HepG2 (cell line): ENCODE measurements around the gene EIF4G3. TPM values are rescaled to one million over a fixed set of nuclear protein-coding genes. Genes with fewer than 3 reads are reported as not detected.

Experiments
- ATAC-seq: fragments of 200-7000 bp; cut with Tn5 transposase; 3 replicates; pipeline ENCODE4 v1.9.1; 2020; ENCODE audit warnings: mild to moderate bottlenecking, moderate library complexity
- BruUV-seq: library from RNA; stranded (reverse); fragments of 400-500 nt; replicated peaks from 2 replicates; lab custom pipeline; 2021; lab: Mats Ljungman, UMichigan
- CTCF ChIA-PET: fragments of 300-600 bp; formaldehyde crosslinking; extraction: SDS; loops from one replicate; lab custom pipeline; 2021; ENCODE audit warnings: low total read pairs, inconsistent platforms, low intra/inter-chr PET ratio; lab: Yijun Ruan, JAX
- POLR2A ChIA-PET: fragments of 350-600 bp; sonication (Branson Sonifier 250); formaldehyde crosslinking; loops from one replicate; lab custom pipeline; 2020; ENCODE audit warnings: antibody characterized with exemption, inconsistent platforms; lab: Yijun Ruan, JAX
- DNase-seq: peaks from one replicate; pipeline ENCODE4 v3.0.0-alpha.2; 2015; ENCODE audit warnings: low spot score
- FAIRE-seq: peaks from 3 replicates; lab custom pipeline; 2011; peaks lifted over from hg19 to GRCh38; lab: Jason Lieb, UNC
- H2AFZ ChIP-seq: one replicate; pipeline ENCODE4 v1.6.1; 2011; ENCODE audit warnings: low read length, inconsistent platforms
- H3K27ac ChIP-seq: fragments of 300-600 bp; 3 replicates; pipeline ENCODE4 v1.8.0; 2011; ENCODE audit warnings: mixed run types, mild to moderate bottlenecking, mixed read lengths, low read length, inconsistent platforms; ENCODE audit not compliant: insufficient read depth; ENCODE audit errors: extremely low read length
- H3K27me3 ChIP-seq, 2 experiments: fragments of 200-600 bp in 1 of 2; 2 replicates in 1 of 2; 3 replicates in 1 of 2; pipeline versions ENCODE4 v1.6.0 to v1.8.0; 2011; ENCODE audit warnings: low read length in 2 of 2, mild to moderate bottlenecking in 2 of 2, moderate library complexity in 2 of 2, inconsistent platforms in 1 of 2; ENCODE audit not compliant: insufficient read depth in 2 of 2, control insufficient read depth in 1 of 2
- H3K36me3 ChIP-seq, 2 experiments: fragments of 200-600 bp in 1 of 2; replicated peaks in 1 of 2; 2 replicates in 1 of 2; 3 replicates in 1 of 2; pipeline versions ENCODE4 v1.5.1 to v1.8.0; 2011; ENCODE audit warnings: low read length in 2 of 2, inconsistent platforms in 1 of 2; ENCODE audit not compliant: insufficient read depth in 2 of 2, control insufficient read depth in 1 of 2
- H3K4me1 ChIP-seq: 2 replicates; pipeline ENCODE4 v1.5.1; 2012; ENCODE audit warnings: low read length, inconsistent platforms; ENCODE audit not compliant: insufficient read depth
- H3K4me2 ChIP-seq: 2 replicates; pipeline ENCODE4 v1.6.0; 2011; ENCODE audit warnings: low read depth, low read length, inconsistent platforms
- H3K4me3 ChIP-seq, 3 experiments: fragments of 200-600 bp in 1 of 3; sonication (generic), shearing (Covaris generic) in 1 of 3; replicated peaks in 1 of 3; 2 replicates each; pipeline ENCODE4 v1.5.1; 2011 to 2016; ENCODE audit warnings: low read length in 3 of 3, inconsistent platforms in 2 of 3, low read depth in 2 of 3, mild to moderate bottlenecking in 2 of 3, control low read depth in 1 of 3, mixed read lengths in 1 of 3; ENCODE audit not compliant: insufficient read depth in 1 of 3
- H3K79me2 ChIP-seq: one replicate; pipeline ENCODE4 v1.6.1; 2011; ENCODE audit warnings: low read length, inconsistent platforms; ENCODE audit not compliant: insufficient read depth
- H3K9ac ChIP-seq: 2 replicates; pipeline ENCODE4 v1.6.0; 2011; ENCODE audit warnings: mild to moderate bottlenecking, low read depth, low read length, inconsistent platforms; ENCODE audit not compliant: insufficient read depth
- H3K9me3 ChIP-seq: 2 replicates; pipeline ENCODE4 v1.5.1; 2012; ENCODE audit warnings: mild to moderate bottlenecking, low read length
- H4K20me1 ChIP-seq: 2 replicates; pipeline ENCODE4 v1.6.0; 2011; ENCODE audit warnings: inconsistent platforms, mild to moderate bottlenecking, low read length, moderate library complexity; ENCODE audit not compliant: insufficient read depth
- ETV6 ChIP-seq: sonication (generic); formaldehyde crosslinking; conservative IDR thresholded peaks from 2 replicates; pipeline ENCODE4 v1.4.0; 2020; ENCODE audit warnings: missing genetic modification reagents
- FLYWCH1 ChIP-seq: sonication (generic); formaldehyde crosslinking; IDR thresholded peaks from 2 replicates; pipeline ENCODE4 v1.8.1; 2023; ENCODE audit warnings: mild to moderate bottlenecking, missing genetic modification reagents
- KDM2A ChIP-seq: sonication (generic); formaldehyde crosslinking; IDR thresholded peaks from 2 replicates; pipeline ENCODE4 v1.4.0; 2020; ENCODE audit warnings: low read depth, missing genetic modification reagents, borderline replicate concordance
- LCORL ChIP-seq, 2 experiments: fragments of 450-650 bp in 1 of 2; sonication (generic) in 1 of 2; formaldehyde crosslinking in 1 of 2; IDR thresholded peaks; 2 replicates each; pipeline versions ENCODE4 v1.5.0 to v1.6.1; 2017 to 2020; ENCODE audit warnings: antibody characterized with exemption in 1 of 2, missing genetic modification reagents in 1 of 2
- NCOA2 ChIP-seq: sonication (generic); formaldehyde crosslinking; IDR thresholded peaks from 2 replicates; pipeline ENCODE4 v1.8.0; 2022; ENCODE audit warnings: inconsistent platforms
- PAF1 ChIP-seq: IDR thresholded peaks from 2 replicates; pipeline ENCODE4 v1.6.1; 2016; ENCODE audit warnings: missing genetic modification reagents, missing compliant biosample characterization
- THRA ChIP-seq: sonication (generic); formaldehyde crosslinking; IDR thresholded peaks from 2 replicates; pipeline ENCODE4 v1.4.0; 2020; ENCODE audit warnings: missing genetic modification reagents, borderline replicate concordance
- ZBTB44 ChIP-seq: sonication (generic); formaldehyde crosslinking; IDR thresholded peaks from 2 replicates; pipeline ENCODE4 v1.4.0; 2020; ENCODE audit warnings: missing genetic modification reagents
- ZFP62 ChIP-seq: sonication (generic); formaldehyde crosslinking; IDR thresholded peaks from 2 replicates; pipeline ENCODE4 v1.4.0; 2020; ENCODE audit warnings: missing genetic modification reagents
- ZHX1 ChIP-seq: sonication (generic); formaldehyde crosslinking; IDR thresholded peaks from 2 replicates; pipeline ENCODE4 v1.8.1; 2022; ENCODE audit warnings: low read depth, mild to moderate bottlenecking, missing genetic modification reagents
- ZNF235 ChIP-seq: sonication (generic); formaldehyde crosslinking; IDR thresholded peaks from 2 replicates; pipeline ENCODE4 v1.8.1; 2023; ENCODE audit warnings: mild to moderate bottlenecking, missing genetic modification reagents, borderline replicate concordance
- ZNF629 ChIP-seq: sonication (generic); formaldehyde crosslinking; conservative IDR thresholded peaks from 2 replicates; pipeline ENCODE4 v1.5.0; 2020; ENCODE audit warnings: missing genetic modification reagents
- WGBS: methylation state at CpG from one replicate; pipeline ENCODE4 v1.1.6; 2017; ENCODE audit warnings: low lambda C conversion rate; 5-methylcytosine and 5-hydroxymethylcytosine counted together
- in situ Hi-C: cut with HindIII; loops from 2 replicates; pipeline ENCODE4 v1.10.0; 2017; ENCODE audit warnings: low pct_unique_long_range_greater_than_20kb; ENCODE audit not compliant: extremely low pct_ligation_motif_present
- intact Hi-C: fragments of 100-400 bp; cut with micrococcal nuclease; formaldehyde crosslinking; loops from one replicate; pipeline ENCODE4 v1.10.0; 2022; ENCODE audit not compliant: unreplicated experiment
- polyA plus RNA-seq, 8 experiments: library from polyadenylated mRNA; depleted of rRNA in 3 of 8; stranded (reverse) in 7 of 8; unstranded in 1 of 8; fragments of >200 nt; fragmentation: Illumina TruSeq in 4 of 8; extraction: Trizol in 4 of 8; gene quantifications; 2 replicates each; pipeline versions ENCODE4 v1.2.1 to v1.2.3, GENCODE V29; 2011 to 2016; ENCODE audit warnings: low read depth in 4 of 8, missing spikeins in 1 of 8, mixed read lengths in 1 of 8; ENCODE audit not compliant: insufficient read depth in 1 of 8
- total RNA-seq, 5 experiments: library from RNA; depleted of rRNA; stranded (reverse); fragments of >200 nt; fragmentation: Illumina TruSeq; extraction: Trizol; gene quantifications; 2 replicates each; pipeline ENCODE4 v1.2.3, GENCODE V29; 2016; ENCODE audit warnings: low read depth in 1 of 5

EIF4G3 gene
- total and polyA plus RNA-seq, 2 of the 13 experiments (the other 11 are each of a cell fraction or from before 2014, with no cell fraction given) = 22.2 to 27.6 TPM

- Histone ChIP-seq H2AFZ (no peak overlapping the region), H3K4me3 (no peak overlapping the region), H3K27ac (no peak overlapping the region), H3K4me2 (no peak overlapping the region), H3K79me2 (no peaks in the 10 kb centered on the region), H4K20me1 (no peaks in the 10 kb centered on the region), H3K36me3 (peaks cover 8 to 9% of the 10 kb centered on the region in 2 experiments; a peak in 4 of 5 replicates), H3K27me3 (no peaks in the 10 kb centered on the region), H3K9ac (no peak overlapping the region), H3K9me3 (no peaks in the 10 kb centered on the region), H3K4me1 (no peaks in the 10 kb centered on the region)
- WGBS = 97% methylated on average over 6 of the region's 6 CpGs
- TF ChIP-seq LCORL (IDR thresholded peaks at IDR 0.05) (peak; percentile 91), LCORL (CRISPR knock-in tag; IDR thresholded peaks at IDR 0.05) (no peak), ZNF629 (peak; percentile 79), NCOA2 (CRISPR knock-in tag) (no peak), KDM2A (CRISPR knock-in tag) (no peak)
- ChIA-PET CTCF (no interaction called here), POLR2A (no interaction called here)
- in situ Hi-C loops = no loop called here
- intact Hi-C loops = no loop called here
- FAIRE-seq (no peak), DNase-seq (no peak), ATAC-seq (no peak)
- BruUV-seq = no TSS peak
These were observed 330.0 kb downstream of the EIF4G3 start for GRCh38 chr1:20846461-20847374.

- intact Hi-C loops (no loop called here), in situ Hi-C loops (no loop called here)
- Histone ChIP-seq H3K27me3 (no peaks in the 10 kb centered on the region), H3K27ac (no peak overlapping the region), H3K4me2 (no peak overlapping the region), H2AFZ (no peak overlapping the region), H3K79me2 (no peaks in the 10 kb centered on the region), H3K4me3 (no peak overlapping the region), H4K20me1 (no peaks in the 10 kb centered on the region), H3K36me3 (peaks cover 1 to 4% of the 10 kb centered on the region in 2 experiments; a peak in 3 of 5 replicates), H3K4me1 (no peaks in the 10 kb centered on the region), H3K9me3 (no peaks in the 10 kb centered on the region), H3K9ac (no peak overlapping the region)
- POLR2A ChIA-PET = no interaction called here
- CTCF ChIA-PET = no interaction called here
- no TSS peak for BruUV-seq
- no peak for FAIRE-seq
- no peak for DNase-seq
- no peak for ATAC-seq
- TF ChIP-seq FLYWCH1 (CRISPR knock-in tag) (no peak), ZHX1 (CRISPR knock-in tag) (no peak), PAF1 (CRISPR knock-in tag) (no peak), THRA (no peak), ZNF235 (CRISPR knock-in tag) (no peak), ETV6 (no peak), ZBTB44 (CRISPR knock-in tag) (no peak), ZFP62 (CRISPR knock-in tag) (no peak)
These were observed 336.0 kb downstream of the EIF4G3 start for GRCh38 chr1:20840731-20841130.
